Esophagus (tissue), 2 donors: ENCODE data around the gene SLC16A12. TPM values are rescaled to one million over a fixed set of nuclear protein-coding genes. Genes with fewer than 3 reads are reported as not detected.
A peak's percentile ranks its signal among the peaks of the same experiment; 100 is the strongest.
"Not testable (repeated sequence)": the region's sequence is repeated elsewhere in the genome, so short reads cannot be mapped to it uniquely, and the experiment has no call there.

ENCODE experiments used
- H3K27ac ChIP-seq, 2 donors: one replicate each; pipeline ENCODE4 v1.5.1; 2013; ENCODE audit warnings: low read depth in 2 of 2, mild to moderate bottlenecking in 2 of 2, inconsistent platforms in 1 of 2, low read length in 1 of 2, moderate library complexity in 1 of 2
- H3K27me3 ChIP-seq, 2 donors: one replicate each; pipeline ENCODE4 v1.6.1; 2013; ENCODE audit warnings: low read length in 2 of 2, control low read depth in 1 of 2, mild to moderate bottlenecking in 1 of 2; ENCODE audit not compliant: insufficient read depth in 2 of 2, control insufficient read depth in 1 of 2
- H3K36me3 ChIP-seq, 2 donors: one replicate each; pipeline ENCODE4 v1.6.1; 2013; ENCODE audit warnings: low read length in 1 of 2; ENCODE audit not compliant: control insufficient read depth in 2 of 2, insufficient read depth in 2 of 2
- H3K4me1 ChIP-seq, 2 donors: one replicate each; pipeline ENCODE4 v1.6.1; 2013; ENCODE audit warnings: low read length in 1 of 2; ENCODE audit not compliant: control insufficient read depth in 2 of 2, insufficient read depth in 2 of 2
- H3K4me3 ChIP-seq, 2 donors: one replicate each; pipeline ENCODE4 v1.5.1; 2013; ENCODE audit warnings: low read length in 2 of 2, mild to moderate bottlenecking in 2 of 2, low read depth in 1 of 2, moderate library complexity in 1 of 2
- H3K9me3 ChIP-seq, 2 donors: one replicate each; pipeline ENCODE4 v1.6.1; 2013; ENCODE audit warnings: mild to moderate bottlenecking in 2 of 2, low read depth in 1 of 2, low read length in 1 of 2, moderate library complexity in 1 of 2; ENCODE audit not compliant: control insufficient read depth in 2 of 2, insufficient read depth in 1 of 2
- WGBS, 2 donors: extraction: QIAGEN DNeasy Blood & Tissue Kit; methylation state at CpG; one replicate each; pipeline ENCODE4 v1.1.7; 2013; 5-methylcytosine and 5-hydroxymethylcytosine counted together
- polyA plus RNA-seq, 2 donors: library from polyadenylated mRNA; stranded (reverse); fragments of 200-250 nt; gene quantifications; one replicate each; pipeline ENCODE4 v1.2.3, GENCODE V29; 2013
- donor health status: healthy with polysubstance abuse.
- donor health status: Bipolar disorder and iron deficiency.

Gene SLC16A12
- polyA plus RNA-seq, 2 donors = 0.02 to 0.05 TPM

GRCh38 chr10:89419548-89419947, 115.8 kb downstream of the SLC16A12 start:
- 46 to 51% methylated on average over 3 of the region's 3 CpGs for WGBS, 2 donors
- no peaks in the 10 kb centered on the region for H3K36me3 ChIP-seq
- H3K27me3 ChIP-seq = no peaks in the 10 kb centered on the region
- H3K4me3 ChIP-seq = no peak overlapping the region
- H3K27ac ChIP-seq = no peak overlapping the region
- H3K4me1 ChIP-seq = peaks cover 0 to 3% of the 10 kb centered on the region in 2 donors
- no peaks in the 10 kb centered on the region for H3K9me3 ChIP-seq

DNA sequence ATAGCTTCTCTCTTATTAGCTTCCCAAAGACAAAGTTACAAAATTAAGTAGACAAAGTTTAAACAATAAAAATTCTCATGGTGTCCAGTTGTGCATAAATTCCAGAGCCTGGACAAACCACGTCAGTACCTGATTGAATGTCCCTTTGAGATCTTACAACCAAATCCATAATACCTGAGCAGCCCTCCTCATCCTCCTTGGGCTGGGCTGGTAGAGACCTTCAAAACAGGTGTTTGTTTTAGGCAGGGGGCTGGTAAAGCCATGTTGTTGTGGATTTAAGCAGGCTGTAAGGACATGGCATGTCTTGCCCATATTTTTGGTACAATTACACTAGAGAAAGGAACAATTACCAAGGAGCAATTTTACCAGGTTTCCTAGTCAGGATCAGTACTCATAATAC, 118.9 kb downstream of the SLC16A12 start:
- Histone ChIP-seq H3K4me3 (no peak overlapping the region), H3K4me1 (peaks cover 0 to 2% of the 10 kb centered on the region in 2 donors), H3K9me3 (no peaks in the 10 kb centered on the region), H3K27me3 (no peaks in the 10 kb centered on the region), H3K27ac (no peak overlapping the region), H3K36me3 (no peaks in the 10 kb centered on the region)
- WGBS, 2 donors = 88 to 90% methylated on average over 1 of the region's 1 CpG

- no peaks in the 10 kb centered on the region for H3K36me3 ChIP-seq
- H3K27ac ChIP-seq = peak overlapping the region; percentile 88 to 95
- H3K4me1 ChIP-seq = peaks cover 0 to 2% of the 10 kb centered on the region in 2 donors
- peak overlapping the region; percentile 69 to 74 for H3K4me3 ChIP-seq
- H3K27me3 ChIP-seq = no peaks in the 10 kb centered on the region
- no peaks in the 10 kb centered on the region for H3K9me3 ChIP-seq
- 1% methylated on average over 66 of the region's 66 CpGs for whole genome bisulfite sequencing, 2 donors
Observed at GRCh38 chr10:89414879-89415821, 120.2 kb downstream of the SLC16A12 start.

GRCh38 chr10:89414146-89414878, 121.1 kb downstream of the SLC16A12 start, which contains the start of gene IFIT5:
IFIT5 (plus strand) TSS chr10:89414568; CDS start chr10:89414799, 231 bp downstream.
- Histone ChIP-seq H3K4me3 (peak within 1 kb of the TSS; percentile 69 to 74), H3K4me1 (peaks cover 0 to 2% of the 10 kb centered on the region in 2 donors), H3K9me3 (no peaks in the 10 kb centered on the region), H3K27ac (peak within 1 kb of the TSS; percentile 88 to 95), H3K27me3 (no peaks in the 10 kb centered on the region), H3K36me3 (no peaks in the 10 kb centered on the region)
- WGBS, 2 donors = 0 to 1% methylated on average over 48 of the region's 48 CpGs

DNA sequence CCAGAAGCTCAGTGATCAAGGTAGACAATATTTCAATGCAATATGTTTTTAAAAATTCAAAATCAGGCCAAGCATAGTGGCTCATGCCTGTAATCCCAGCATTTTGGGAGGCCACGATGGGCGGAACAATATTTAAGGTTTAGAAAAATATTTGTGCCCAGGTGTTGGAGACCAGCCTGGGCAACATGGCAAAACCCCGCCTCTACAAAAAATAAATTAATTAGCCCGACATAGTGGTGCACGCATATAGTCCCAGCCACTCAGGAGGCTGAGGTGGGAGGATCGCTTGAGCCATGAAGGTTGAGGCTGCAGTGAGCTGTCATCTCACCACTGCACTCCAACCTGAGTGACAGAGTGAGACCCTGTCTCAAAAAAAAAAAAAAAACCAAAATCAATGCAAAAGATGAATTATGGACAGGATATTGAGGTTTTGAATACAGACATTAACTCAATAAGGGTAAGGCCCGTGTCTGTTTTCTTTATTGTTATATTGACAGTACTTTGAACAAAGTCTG, 121.9 kb downstream of the SLC16A12 start:
- Histone ChIP-seq H3K27me3 (no peaks in the 10 kb centered on the region), H3K4me1 (peaks cover 0 to 2% of the 10 kb centered on the region in 2 donors), H3K27ac (no peak overlapping the region), H3K4me3 (no peak overlapping the region), H3K36me3 (no peaks in the 10 kb centered on the region), H3K9me3 (no peaks in the 10 kb centered on the region)
- 82 to 84% methylated on average over 7 of the region's 7 CpGs for WGBS, 2 donors

- not testable (repeated sequence) for H3K4me3 ChIP-seq, H3K4me1 ChIP-seq, H3K27me3 ChIP-seq, H3K27ac ChIP-seq, H3K36me3 ChIP-seq, H3K9me3 ChIP-seq
- 90 to 93% methylated on average over 10 of the region's 10 CpGs for WGBS, 2 donors
Observed at GRCh38 chr10:89412276-89412675, 123.1 kb downstream of the SLC16A12 start.

DNA sequence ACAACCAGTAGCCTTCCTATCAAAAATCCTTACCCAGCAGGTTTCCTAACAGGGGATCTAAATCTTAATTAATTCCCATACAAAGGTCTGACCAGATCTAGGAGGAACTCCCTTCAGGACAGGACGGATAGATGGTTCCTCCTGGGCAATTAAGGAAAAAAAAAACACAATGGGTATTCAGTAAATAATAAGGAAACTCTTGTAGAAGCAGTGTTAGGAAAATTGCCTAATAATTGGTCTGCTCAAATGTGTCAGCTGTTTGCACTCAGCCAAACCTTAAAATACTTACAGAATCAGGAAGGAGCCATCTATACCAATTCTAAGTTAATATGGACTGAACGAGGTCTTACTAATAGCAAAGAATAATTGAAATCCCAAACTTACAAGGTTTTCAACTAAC, 124.3 kb downstream of the SLC16A12 start:
- not testable (repeated sequence) for H3K9me3 ChIP-seq, H3K27ac ChIP-seq, H3K4me3 ChIP-seq, H3K27me3 ChIP-seq, H3K4me1 ChIP-seq, H3K36me3 ChIP-seq
- 70 to 73% methylated on average over 2 of the region's 2 CpGs for WGBS, 2 donors

- not testable (repeated sequence) for H3K4me1 ChIP-seq, H3K9me3 ChIP-seq, H3K36me3 ChIP-seq, H3K27ac ChIP-seq, H3K27me3 ChIP-seq, H3K4me3 ChIP-seq
- 86 to 87% methylated on average over 5 of the region's 5 CpGs for WGBS, 2 donors
Observed at GRCh38 chr10:89410551-89410950, 124.8 kb downstream of the SLC16A12 start.

GRCh38 chr10:89409282-89409681, 126.1 kb downstream of the SLC16A12 start:
- not testable (repeated sequence) for H3K4me1 ChIP-seq, H3K4me3 ChIP-seq, H3K9me3 ChIP-seq, H3K27me3 ChIP-seq, H3K27ac ChIP-seq, H3K36me3 ChIP-seq
- 94 to 96% methylated on average over 5 of the region's 5 CpGs for WGBS, 2 donors
